NCI-H2196 (cell line): ENCODE results near the gene QPCTL.
"Not testable (repeated sequence)": the region's sequence is repeated elsewhere in the genome, so short reads cannot be mapped to it uniquely, and the experiment has no call there.

Experiments used
- DNase-seq: peaks from one replicate; lab custom pipeline; 2025; ENCODE audit not compliant: unreplicated experiment; lab: John Stamatoyannopoulos, UW

The QPCTL gene

DNA sequence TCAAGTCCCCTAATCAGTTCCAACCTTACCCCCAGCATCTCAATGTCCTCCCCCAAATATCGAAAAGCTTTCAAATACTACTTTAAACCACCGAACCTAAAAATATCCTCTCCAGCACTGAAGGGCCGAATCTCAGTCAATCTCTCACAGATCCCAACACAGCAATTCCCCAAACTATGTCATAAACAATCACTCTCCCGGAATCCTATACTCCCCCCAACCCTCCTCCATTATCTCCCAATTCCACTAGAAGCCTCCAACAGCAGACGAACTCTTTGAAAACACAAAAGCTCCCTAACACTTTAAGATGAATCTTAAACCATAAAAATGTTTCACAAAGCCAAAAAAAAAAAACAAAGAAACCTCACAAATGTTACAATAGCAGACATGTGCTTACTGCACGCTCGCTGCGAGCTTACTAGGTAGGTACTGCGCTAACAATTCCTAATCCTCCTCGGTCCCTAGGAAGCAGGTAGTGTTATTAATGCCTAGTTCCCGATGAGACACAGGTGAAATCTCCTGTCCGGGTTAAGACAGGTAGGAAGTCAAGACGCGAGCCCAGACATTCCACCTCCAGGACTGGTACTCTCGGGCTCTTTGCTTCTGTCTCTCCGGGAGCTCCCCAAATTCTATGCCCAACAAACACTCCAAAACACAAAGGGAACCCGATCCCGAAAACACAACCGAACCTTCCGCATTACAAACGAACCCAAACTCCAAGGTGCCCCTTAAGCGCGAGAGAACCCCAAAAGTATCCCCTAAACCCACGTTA lies 24.1 kb downstream of the QPCTL start:
- DNase-seq: no peak

DNA sequence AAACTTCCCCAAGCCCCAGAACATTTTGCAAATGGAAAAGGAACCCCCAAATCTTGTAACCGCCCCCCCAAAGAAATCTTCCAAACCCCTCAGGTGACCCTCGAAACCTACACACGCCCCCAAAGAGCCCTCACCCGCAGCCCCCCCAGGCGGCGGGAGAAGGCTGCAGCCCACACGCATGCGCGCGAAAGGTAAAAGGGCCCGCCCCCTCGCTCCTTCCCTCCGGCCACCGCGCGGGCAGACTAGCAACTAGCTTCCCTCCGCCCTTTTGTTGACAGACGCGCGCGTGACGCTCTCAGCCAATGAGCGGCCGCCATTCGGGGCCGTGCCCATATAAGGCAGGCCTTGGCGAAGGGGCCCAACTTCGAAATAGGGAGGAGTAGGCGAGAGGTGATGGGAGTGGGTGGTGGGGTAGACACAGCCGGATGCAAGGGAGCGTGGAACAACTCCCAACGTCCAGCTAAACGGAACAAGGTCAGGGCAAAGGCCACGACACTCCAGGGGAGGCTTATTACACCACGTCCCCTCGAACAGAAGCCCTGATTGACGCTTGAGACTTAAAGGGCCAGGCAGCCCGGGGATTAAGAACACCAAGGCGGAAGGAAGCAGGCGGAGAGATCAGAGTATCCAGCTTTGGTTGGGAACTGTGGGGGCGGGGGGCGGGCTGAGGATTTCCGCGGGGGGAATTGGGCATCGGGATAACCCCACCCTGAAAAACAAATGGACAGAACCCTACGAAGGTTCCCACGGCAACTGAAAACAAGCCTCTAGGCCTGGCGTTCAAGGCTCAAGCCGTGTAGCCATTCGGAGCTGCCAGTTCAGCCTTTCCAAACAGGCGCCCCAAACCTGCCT lies 24.9 kb downstream of the QPCTL start:
- DNase-seq: peak; percentile 99

DNA sequence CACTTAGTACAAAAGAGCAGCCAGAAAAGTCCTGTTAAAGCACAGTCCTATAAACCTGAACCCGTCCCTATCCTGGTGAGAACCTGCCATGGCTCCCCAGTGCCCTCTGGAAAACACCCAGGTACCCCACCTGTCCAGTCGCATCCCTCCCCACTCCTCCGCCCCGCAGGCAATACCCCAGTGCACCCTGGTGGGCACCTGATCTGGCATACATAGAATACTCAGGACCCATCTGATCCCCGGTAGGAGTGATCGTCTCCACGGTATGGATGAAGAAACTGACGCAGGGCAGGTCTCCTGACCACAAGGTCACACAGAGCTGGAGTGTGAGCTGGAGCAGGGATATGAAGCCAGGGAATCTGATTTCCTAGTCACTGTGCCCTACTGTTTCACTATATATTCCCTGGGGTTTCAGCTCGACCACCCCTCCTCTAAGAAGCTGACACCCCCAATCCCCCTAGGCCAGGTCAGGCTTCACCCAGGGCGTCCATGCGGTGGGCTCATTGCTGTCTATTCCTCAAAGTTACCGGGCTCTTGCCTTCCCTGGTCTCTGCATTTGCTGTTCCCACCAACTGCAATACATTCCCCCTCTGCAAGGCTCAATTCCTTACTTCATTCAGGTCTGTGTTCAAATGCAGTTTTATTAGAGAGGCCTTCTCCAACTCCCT lies 25.7 kb downstream of the QPCTL start:
- DNase-seq: no peak

DNA sequence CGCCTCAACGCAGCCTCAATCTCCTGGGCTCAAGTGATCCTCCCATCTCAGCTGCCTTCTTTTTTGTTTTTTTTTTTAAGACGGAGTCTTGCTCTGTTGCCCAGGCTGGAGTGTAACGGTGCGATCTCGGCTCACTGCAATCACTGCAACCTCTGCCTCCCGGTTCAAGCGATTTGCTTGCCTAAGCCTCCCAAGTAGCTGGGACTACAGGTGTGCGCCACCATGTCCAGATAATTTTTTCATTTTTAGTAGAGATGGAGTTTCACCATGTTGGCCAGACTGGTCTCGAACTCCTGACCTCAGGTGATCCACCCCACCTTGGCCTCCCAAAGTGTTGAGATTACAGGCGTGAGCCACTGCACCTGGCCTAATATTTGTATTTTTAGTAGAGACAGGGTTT lies 27.6 kb downstream of the QPCTL start:
- DNase-seq: not testable (repeated sequence)

- not testable (repeated sequence) for DNase-seq
Measured at GRCh38 chr19:45728683-45729082, 36.2 kb downstream of the QPCTL start.

DNA sequence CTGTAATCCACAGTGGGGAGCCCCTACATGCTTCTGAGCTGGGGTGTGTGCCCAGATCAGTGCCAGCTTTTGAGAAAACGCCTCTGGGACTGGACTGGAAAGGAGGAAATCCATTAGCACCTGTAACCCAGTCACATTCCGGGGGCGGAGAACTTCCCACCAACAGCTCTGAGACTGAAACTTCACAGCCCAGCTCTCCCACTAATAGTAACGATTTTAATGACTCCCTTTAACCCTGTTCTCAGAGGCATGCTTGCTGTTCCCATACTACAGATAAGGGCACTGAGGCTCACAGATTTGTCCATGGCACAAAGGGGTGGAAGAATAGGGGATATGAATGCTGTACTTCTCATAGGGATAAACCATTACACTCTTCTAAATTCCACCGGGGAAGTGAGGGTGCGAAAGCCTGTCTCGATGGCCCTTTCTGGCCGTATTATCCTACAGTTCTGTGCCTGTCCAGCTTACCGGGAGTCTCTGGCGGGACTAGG lies 37.4 kb downstream of the QPCTL start:
- no peak for DNase-seq

DNA sequence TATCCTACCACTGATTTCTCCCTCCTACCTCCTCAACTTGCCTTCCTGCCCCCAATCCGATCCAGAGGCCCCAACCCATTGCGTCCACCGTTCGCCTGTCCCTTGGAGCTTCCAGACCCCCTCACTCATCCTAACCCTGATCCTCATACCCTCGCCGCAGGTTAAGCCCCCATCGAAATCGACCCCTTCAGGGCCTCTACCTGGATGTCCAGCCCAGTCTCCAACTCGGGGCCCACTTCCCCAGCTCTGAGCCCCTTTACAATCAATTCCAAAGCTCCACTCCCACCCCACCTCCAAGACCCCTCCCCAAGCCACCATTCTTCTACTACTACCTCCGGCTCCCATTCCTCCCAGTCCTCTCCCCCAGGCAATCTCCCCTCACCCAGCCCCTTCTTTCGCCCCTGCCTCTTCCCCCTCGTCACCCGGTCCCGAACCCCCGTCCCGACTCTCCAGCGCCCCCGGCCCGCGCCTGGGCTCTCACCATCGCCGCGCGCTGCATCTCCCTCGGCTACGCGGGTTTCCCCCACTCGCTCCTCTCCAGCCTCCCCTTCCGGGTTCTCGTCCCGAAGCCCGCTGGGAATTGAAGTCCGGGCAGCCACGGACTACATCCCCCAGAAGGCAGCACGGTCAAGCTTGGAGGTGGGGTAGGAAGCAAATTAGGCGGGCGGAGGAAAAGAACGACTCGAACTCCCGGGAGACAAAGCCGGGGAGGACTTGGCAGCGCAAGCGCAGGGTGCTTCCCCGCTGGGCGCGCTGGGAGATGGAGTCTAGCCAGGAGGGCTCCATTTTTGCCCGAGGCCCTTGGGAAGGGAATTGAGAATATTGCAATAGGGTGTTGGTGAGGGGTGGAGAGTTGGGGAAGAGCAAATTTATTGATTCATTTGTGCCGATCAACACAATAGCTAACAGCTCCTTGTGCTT lies 38.2 kb downstream of the QPCTL start, which contains the start of gene FBXO46:
Gene FBXO46 (minus strand): TSS at position 529 of the 921 bp plus-strand sequence. CDS start 17,401 bp downstream, outside the sequence.
- DNase-seq: peak; percentile 98

GRCh38 chr19:45733160-45733810 lies 40.8 kb downstream of the QPCTL start, which contains the start of gene MEIOSIN:
Gene MEIOSIN (plus strand): TSS chr19:45733439. CDS start chr19:45735377, 1,938 bp downstream.
- no peak for DNase-seq

DNA sequence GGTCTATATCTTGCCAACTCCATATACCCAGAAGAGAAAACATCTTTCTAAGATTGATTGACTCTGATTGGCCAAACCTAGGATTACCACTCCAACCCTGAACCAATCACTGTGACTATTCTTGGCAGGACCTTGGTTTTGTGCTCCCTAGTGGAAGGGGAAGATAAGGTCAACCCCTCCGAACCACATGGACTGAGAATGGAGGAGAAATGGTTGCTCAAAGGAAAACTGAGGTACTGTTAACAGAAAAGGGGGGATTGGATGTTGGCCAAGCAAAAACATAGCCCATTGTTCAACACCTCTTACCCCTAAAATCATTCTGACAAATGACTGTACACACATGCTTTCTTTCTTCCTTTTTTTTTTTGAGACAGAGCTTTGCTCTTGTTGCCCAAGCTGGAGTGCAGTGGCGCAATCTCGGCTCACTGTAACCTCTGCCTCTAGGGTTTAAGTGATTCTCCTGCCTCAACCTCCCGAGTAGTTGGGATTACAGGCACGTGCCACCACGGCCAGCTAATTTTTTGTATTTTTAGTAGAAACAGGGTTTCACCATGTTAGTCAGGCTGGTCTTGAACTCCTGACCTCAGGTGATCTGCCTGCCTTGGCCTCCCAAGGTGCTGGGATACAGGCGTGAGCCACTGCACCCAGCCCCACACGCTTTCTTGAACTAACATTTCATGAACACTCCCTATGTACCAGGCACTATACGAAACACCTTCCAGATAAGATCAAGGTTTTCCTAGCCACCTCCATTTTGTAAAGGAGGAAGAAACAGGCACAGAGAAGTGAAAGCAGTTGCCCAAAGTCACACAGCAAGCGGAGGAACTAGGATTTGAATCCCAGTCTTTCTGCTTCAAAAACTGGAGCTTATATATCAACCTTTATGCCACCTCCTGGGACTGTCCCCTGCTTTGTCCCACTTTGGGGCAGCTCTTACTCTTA lies 47.3 kb downstream of the QPCTL start:
- no peak for DNase-seq

DNA sequence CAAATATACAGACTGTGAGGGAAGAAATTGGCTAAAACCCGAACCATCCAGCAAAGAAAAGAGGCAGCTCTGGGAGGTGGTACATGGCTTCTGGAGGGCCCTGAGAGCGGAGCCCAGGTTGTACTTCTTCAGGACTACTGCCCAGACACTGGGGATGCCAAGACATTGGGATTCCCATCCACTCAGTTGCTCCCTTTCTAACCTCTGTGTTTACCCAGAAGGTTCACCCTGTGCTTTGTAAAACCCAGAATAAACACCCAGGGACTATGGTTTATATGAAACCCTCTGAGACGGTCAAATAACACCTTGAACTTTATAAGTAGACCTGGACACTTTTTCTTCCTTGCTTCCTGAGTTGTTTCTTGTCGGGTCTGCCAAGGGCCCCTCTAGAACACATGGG lies 50.5 kb downstream of the QPCTL start:
- DNase-seq: no peak

- DNase-seq: no peak
Measured at GRCh38 chr19:45745606-45746005, 53.1 kb downstream of the QPCTL start.

DNA sequence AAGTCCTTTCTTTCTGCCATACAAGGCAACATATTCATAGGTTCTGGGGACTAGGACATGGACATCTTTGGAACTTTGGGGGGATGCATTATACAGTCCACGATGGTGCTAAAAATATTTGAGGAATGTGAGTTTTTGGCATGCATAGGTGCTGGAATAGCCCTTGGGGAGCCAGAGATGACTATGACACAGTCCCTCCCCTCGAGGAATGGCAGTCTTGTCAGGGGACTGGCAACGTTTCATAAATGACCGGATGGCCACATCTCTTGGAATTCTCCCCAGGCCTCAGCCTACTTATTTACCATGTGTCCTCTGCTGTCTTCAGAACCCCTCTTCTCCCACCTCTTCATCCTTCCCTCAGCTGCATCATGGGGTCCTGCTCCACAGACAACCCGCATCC lies 54.4 kb downstream of the QPCTL start:
- no peak for DNase-seq

DNA sequence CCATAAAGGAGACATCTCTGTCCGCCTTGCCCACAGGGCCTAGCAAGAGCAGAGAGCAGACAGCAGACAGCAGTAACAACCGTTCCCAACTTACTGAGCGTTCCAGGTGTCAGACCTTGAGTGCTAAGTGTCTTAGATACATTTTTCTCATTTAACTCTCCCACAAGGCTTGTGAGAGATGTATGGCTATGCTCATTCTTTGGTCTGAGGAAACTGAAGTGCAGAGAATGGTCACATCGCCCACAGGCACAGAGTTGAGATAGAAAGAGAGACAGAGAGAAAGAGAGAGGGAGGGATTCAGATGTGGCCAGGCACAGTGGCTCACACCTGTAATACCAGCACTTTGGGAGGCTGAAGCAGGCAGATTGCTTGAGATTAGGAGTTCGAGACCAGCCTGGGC lies 55.0 kb downstream of the QPCTL start:
- DNase-seq: no peak

GRCh38 chr19:45751483-45751882 lies 59.0 kb downstream of the QPCTL start:
- not testable (repeated sequence) for DNase-seq

GRCh38 chr19:45752639-45753038 lies 60.2 kb downstream of the QPCTL start:
- no peak for DNase-seq

DNA sequence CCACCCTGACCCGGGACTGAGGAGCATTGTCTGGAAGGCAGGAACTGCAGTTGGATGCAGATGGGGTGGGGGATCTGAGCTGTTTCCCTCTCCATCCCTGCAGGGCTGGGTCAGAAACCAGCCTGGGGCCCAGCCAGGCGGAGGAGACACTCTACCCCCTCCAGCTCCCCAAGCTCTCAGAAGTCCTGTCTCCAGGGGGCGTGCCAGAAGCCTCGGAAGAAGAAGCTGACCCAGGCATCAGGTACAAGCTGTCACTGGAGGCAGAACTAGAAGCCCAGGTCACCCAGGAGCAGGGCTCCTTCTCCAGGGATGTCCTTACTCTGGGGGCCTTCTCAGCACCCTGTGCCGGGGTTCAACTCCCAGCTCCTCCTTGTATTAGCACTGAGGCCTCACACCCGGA lies 61.1 kb downstream of the QPCTL start:
- no peak for DNase-seq
